ENCODE results near the gene FAM200B. TPM values are rescaled to one million over a fixed set of nuclear protein-coding genes. Genes with fewer than 3 reads are reported as not detected.
A peak's percentile ranks its signal among the peaks of the same experiment; 100 is the strongest.

Gene FAM200B
- 10 to 100 TPM; 26.0 to 36.2 (median 34.3) TPM for total RNA-seq (2021; fragmentation: NEBNext Ultra II Directional; extraction: Animal tissue kit (Norgen Biotek cat#: 25700))
- long read RNA-seq, full-length matches to known transcripts: 27 of 33 reads
- long read RNA-seq, partial matches to known transcripts: 2 of 33 reads
- long read RNA-seq, other reads (novel, unspliced or antisense): 4 of 33 reads

DNA sequence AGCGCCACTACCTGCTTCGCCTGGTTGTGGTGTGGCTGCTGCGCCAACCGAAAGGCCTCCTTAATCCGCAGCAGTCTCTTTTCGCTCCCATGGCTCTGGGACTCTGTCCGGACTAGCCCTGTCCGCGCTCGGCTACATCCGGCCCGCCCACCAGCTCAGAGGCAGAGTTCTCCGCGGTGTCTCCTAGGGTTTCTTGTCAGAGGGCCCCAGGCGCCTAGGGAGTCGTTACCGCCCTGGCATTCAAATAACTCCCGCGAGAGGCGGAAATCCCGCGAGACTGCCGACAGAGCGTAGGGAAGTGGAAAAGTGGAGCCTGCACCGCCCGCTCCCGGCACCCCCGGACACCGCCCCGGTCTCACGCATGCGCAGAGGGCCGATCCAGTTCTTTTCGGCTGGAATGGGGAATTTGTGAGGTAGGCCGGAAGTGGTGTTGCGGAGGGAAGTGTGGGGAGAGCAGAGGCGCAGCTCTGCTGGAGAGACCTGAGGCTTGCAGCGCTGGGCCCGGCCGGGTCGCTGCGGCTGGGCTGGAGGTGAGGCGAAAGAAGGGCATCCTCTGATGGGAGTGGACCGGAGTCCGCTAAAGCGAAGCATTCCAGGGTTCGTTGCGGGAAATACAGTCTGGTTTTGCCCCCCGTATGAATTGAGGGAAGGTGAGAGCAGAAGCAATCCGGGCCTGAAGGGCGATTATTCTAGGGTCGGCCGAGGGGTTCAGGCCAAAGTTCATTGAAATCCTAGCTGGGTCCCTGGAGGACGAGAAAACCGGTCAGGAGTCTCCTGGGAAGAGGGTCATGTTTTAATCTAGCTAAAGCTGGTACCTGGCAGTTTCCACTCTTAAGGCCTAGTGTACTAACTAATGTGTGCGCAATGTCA lies at the start of gene FAM200B:
Gene FAM200B (plus strand): TSS at position 456 of the 870 bp plus-strand sequence. CDS start 5,151 bp downstream, outside the sequence.
- Mint-ChIP-seq H3K4me3 (peak within 1 kb of the TSS; percentile 98), H3K36me3 (ENCODE audit: low read depth) (peaks cover 54% of the 10 kb centered on the region), H3K4me1 (ENCODE audit: low read depth) (peaks cover 69% of the 10 kb centered on the region), H3K27me3 (ENCODE audit: insufficient read depth) (no peaks in the 10 kb centered on the region), H3K27ac (peak within 1 kb of the TSS; percentile 98), H3K9me3 (peaks cover 4% of the 10 kb centered on the region; the same call in 1 of the 2 replicates)
- TF ChIP-seq, protein P1, sequence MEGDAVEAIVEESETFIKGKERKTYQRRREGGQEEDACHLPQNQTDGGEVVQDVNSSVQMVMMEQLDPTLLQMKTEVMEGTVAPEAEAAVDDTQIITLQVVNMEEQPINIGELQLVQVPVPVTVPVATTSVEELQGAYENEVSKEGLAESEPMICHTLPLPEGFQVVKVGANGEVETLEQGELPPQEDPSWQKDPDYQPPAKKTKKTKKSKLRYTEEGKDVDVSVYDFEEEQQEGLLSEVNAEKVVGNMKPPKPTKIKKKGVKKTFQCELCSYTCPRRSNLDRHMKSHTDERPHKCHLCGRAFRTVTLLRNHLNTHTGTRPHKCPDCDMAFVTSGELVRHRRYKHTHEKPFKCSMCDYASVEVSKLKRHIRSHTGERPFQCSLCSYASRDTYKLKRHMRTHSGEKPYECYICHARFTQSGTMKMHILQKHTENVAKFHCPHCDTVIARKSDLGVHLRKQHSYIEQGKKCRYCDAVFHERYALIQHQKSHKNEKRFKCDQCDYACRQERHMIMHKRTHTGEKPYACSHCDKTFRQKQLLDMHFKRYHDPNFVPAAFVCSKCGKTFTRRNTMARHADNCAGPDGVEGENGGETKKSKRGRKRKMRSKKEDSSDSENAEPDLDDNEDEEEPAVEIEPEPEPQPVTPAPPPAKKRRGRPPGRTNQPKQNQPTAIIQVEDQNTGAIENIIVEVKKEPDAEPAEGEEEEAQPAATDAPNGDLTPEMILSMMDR (IDR thresholded peaks at IDR 0.05): peak; percentile 28; the same call in 1 of the 2 replicates
- DNase-seq: peak; percentile 98

GRCh38 chr4:15636818-15637217 lies 44.8 kb upstream of the FAM200B start:
- Mint-ChIP-seq H3K4me3 (no peak overlapping the region), H3K27me3 (ENCODE audit: insufficient read depth) (peaks cover 3% of the 10 kb centered on the region; the same call in 1 of the 2 replicates), H3K27ac (no peak overlapping the region), H3K36me3 (ENCODE audit: low read depth) (peaks cover 30% of the 10 kb centered on the region), H3K4me1 (ENCODE audit: low read depth) (no peaks in the 10 kb centered on the region), H3K9me3 (no peaks in the 10 kb centered on the region)
- DNase-seq: no peak
- TF ChIP-seq, protein P1 (IDR thresholded peaks at IDR 0.05): no peak

- H3K36me3 Mint-ChIP-seq (ENCODE audit: low read depth): peaks cover 14% of the 10 kb centered on the region
Observed at GRCh38 chr4:15638418-15638817, 43.2 kb upstream of the FAM200B start.

GRCh38 chr4:15648600-15648999 lies 33.0 kb upstream of the FAM200B start:
- Mint-ChIP-seq H3K27me3 (ENCODE audit: insufficient read depth) (no peaks in the 10 kb centered on the region), H3K27ac (no peak overlapping the region), H3K36me3 (ENCODE audit: low read depth) (0 out of 2 replicates have a peak, but pooled peaks cover 5% of the 10 kb centered on the region), H3K4me3 (no peak overlapping the region), H3K4me1 (ENCODE audit: low read depth) (peaks cover 53% of the 10 kb centered on the region), H3K9me3 (no peaks in the 10 kb centered on the region)
- DNase-seq: no peak
- TF ChIP-seq, protein P1 (IDR thresholded peaks at IDR 0.05): no peak

More at GRCh38 chr4:15638418-15638817, 43.2 kb upstream of the FAM200B start:
- no peak for DNase-seq
- Mint-ChIP-seq H3K27ac (no peak overlapping the region), H3K4me1 (ENCODE audit: low read depth) (no peaks in the 10 kb centered on the region), H3K4me3 (no peak overlapping the region), H3K27me3 (ENCODE audit: insufficient read depth) (no peaks in the 10 kb centered on the region), H3K9me3 (no peaks in the 10 kb centered on the region)
- TF ChIP-seq, protein P1 (IDR thresholded peaks at IDR 0.05): no peak

- Mint-ChIP-seq H3K9me3 (no peaks in the 10 kb centered on the region), H3K36me3 (ENCODE audit: low read depth) (0 out of 2 replicates have a peak, but pooled peaks cover 5% of the 10 kb centered on the region), H3K4me3 (peak overlapping the region; percentile 22; the same call in 1 of the 2 replicates), H3K4me1 (ENCODE audit: low read depth) (peaks cover 50% of the 10 kb centered on the region), H3K27me3 (ENCODE audit: insufficient read depth) (no peaks in the 10 kb centered on the region), H3K27ac (peak overlapping the region; percentile 19; the same call in 1 of the 2 replicates)
- peak; percentile 54 for DNase-seq
- TF ChIP-seq, protein P1 (IDR thresholded peaks at IDR 0.05): peak; percentile 85
Observed at GRCh38 chr4:15649914-15650545, 31.6 kb upstream of the FAM200B start.
